HG02588 (cell line): ENCODE results near the gene PCSK5.
"Not testable (repeated sequence)": the region's sequence is repeated elsewhere in the genome, so short reads cannot be mapped to it uniquely, and the experiment has no call there.

Source experiments
- ATAC-seq: cut with Tn5 transposase; IDR thresholded peaks from one replicate; pipeline ENCODE4 v1.9.1; 2021; ENCODE audit warnings: mild to moderate bottlenecking, moderate library complexity; ENCODE audit not compliant: unreplicated experiment

Gene PCSK5

GRCh38 chr9:75962013-75962661, 71.7 kb downstream of the PCSK5 start:
- ATAC-seq: no peak

- no peak for ATAC-seq
Observed at GRCh38 chr9:75962662-75963036, 72.2 kb downstream of the PCSK5 start.

- ATAC-seq: not testable (repeated sequence)
Observed at GRCh38 chr9:75963321-75963720, 72.8 kb downstream of the PCSK5 start.

GRCh38 chr9:75964427-75964826, 74.0 kb downstream of the PCSK5 start:
- no peak for ATAC-seq

GRCh38 chr9:75965231-75965630, 74.8 kb downstream of the PCSK5 start:
- no peak for ATAC-seq

GRCh38 chr9:75967556-75967955, 77.1 kb downstream of the PCSK5 start:
- ATAC-seq: no peak

GRCh38 chr9:75974016-75974766, 83.7 kb downstream of the PCSK5 start:
- ATAC-seq: no peak

GRCh38 chr9:75975071-75975470, 84.6 kb downstream of the PCSK5 start:
- no peak for ATAC-seq

- no peak for ATAC-seq
Observed at GRCh38 chr9:75976549-75976948, 86.1 kb downstream of the PCSK5 start.

- ATAC-seq: no peak
Observed at GRCh38 chr9:75979362-75979761, 88.9 kb downstream of the PCSK5 start.

GRCh38 chr9:75983319-75984045, 93.0 kb downstream of the PCSK5 start:
- ATAC-seq: no peak

- ATAC-seq: no peak
Observed at GRCh38 chr9:75985515-75985914, 95.0 kb downstream of the PCSK5 start.

GRCh38 chr9:75988663-75989062, 98.2 kb downstream of the PCSK5 start:
- no peak for ATAC-seq

- no peak for ATAC-seq
Observed at GRCh38 chr9:75990156-75990555, 99.7 kb downstream of the PCSK5 start.

- ATAC-seq: no peak
Observed at GRCh38 chr9:75990576-75991304, 100.3 kb downstream of the PCSK5 start.

GRCh38 chr9:75992482-75993206, 102.2 kb downstream of the PCSK5 start:
- ATAC-seq: no peak

- ATAC-seq: no peak
Observed at GRCh38 chr9:75993434-75993833, 103.0 kb downstream of the PCSK5 start.

GRCh38 chr9:75995066-75995465, 104.6 kb downstream of the PCSK5 start:
- no peak for ATAC-seq

GRCh38 chr9:75996726-75997125, 106.3 kb downstream of the PCSK5 start:
- no peak for ATAC-seq

GRCh38 chr9:75997206-75997605, 106.7 kb downstream of the PCSK5 start:
- no peak for ATAC-seq
